BLaER1 treated with 17β-estradiol and CSF1 and Interleukin-3, amounts not matched to agents 10 nM and 100 nM (cell line): ENCODE data around the gene TAF11L4.
"Not testable (repeated sequence)": the region's sequence is repeated elsewhere in the genome, so short reads cannot be mapped to it uniquely, and the experiment has no call there.

Source experiments
- H3K27ac ChIP-seq, 11 experiments: shearing (Covaris generic); formaldehyde crosslinking; 2 replicates each; pipeline ENCODE4 v1.8.1; 2022
- H3K27me3 ChIP-seq, 11 experiments: shearing (Covaris generic); formaldehyde crosslinking; 2 replicates each; pipeline ENCODE4 v1.8.1; 2022
- H3K36me3 ChIP-seq, 11 experiments: shearing (Covaris generic); formaldehyde crosslinking; 2 replicates each; pipeline ENCODE4 v1.8.1; 2022
- H3K4me1 ChIP-seq, 10 experiments: shearing (Covaris generic); formaldehyde crosslinking; 2 replicates each; pipeline ENCODE4 v1.8.1; 2022
- H3K4me2 ChIP-seq, 11 experiments: shearing (Covaris generic); formaldehyde crosslinking; 2 replicates each; pipeline ENCODE4 v1.8.1; 2022
- H3K4me3 ChIP-seq, 10 experiments: shearing (Covaris generic); formaldehyde crosslinking; 2 replicates each; pipeline ENCODE4 v1.8.1; 2022
- H3K9ac ChIP-seq, 11 experiments: shearing (Covaris generic); formaldehyde crosslinking; 2 replicates each; pipeline ENCODE4 v1.8.1; 2022
- H3K9me3 ChIP-seq, 11 experiments: shearing (Covaris generic); formaldehyde crosslinking; replicated peaks in 1 of 11; 2 replicates each; pipeline ENCODE4 v1.8.1; 2022
- H4K20me1 ChIP-seq, 11 experiments: shearing (Covaris generic); formaldehyde crosslinking; 2 replicates each; pipeline ENCODE4 v1.8.1; 2022
- Cebpa-rat ChIP-seq, 11 experiments: shearing (Covaris generic); IDR thresholded peaks; 2 replicates each; pipeline ENCODE4 v1.8.1; 2022

TAF11L4 gene

DNA sequence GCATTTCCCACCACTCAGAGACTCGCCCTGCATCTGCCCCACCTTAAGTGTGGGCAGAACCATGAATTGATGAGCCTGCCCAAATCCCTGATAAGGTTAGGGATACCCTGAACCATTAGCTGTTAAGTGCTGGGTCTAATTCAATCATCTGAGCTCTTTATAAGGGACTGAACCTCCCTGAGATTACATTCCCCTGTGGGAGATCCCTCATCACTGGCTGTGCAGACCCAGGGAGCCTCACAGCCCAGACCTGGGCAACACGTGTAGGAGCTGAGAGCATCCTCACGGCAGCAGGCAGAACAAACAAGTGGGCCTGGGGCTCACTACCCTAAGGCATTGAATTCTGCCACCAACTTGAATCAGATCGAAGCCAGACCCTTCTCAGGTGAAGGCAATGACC is 24.2 kb upstream of the TAF11L4 start:
- no peak overlapping the region for H3K4me3 ChIP-seq
- no peaks in the 10 kb centered on the region for H4K20me1 ChIP-seq
- no peak for TF ChIP-seq Cebpa-rat (IDR thresholded peaks at IDR 0.05)
- no peaks in the 10 kb centered on the region for H3K36me3 ChIP-seq
- no peak overlapping the region for H3K9ac ChIP-seq
- no peak overlapping the region for H3K27ac ChIP-seq
- no peaks in the 10 kb centered on the region for H3K27me3 ChIP-seq
- H3K9me3 ChIP-seq: peaks cover 0 to 6% (median 4%) of the 10 kb centered on the region in 11 experiments; a peak in 5 of 22 replicates
- no peaks in the 10 kb centered on the region for H3K4me1 ChIP-seq
- no peak overlapping the region for H3K4me2 ChIP-seq

DNA sequence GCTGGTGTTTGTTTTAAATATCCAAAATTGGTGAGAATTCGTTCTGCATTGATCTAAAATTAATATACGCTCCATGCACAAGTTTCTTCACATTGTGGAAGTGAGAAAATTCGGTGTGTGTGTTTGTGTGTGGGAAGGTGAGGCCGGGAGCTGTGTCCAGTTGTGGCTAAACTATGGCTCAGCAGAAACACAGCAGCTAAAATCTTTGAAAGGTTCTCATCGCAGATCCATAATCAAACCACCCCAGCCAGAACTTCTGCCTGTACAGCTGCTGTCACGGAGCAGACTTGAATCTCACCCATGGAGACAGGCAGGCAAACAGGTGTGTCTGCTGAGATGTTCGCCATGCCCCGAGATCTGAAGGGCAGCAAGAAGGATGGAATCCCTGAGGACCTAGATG is 23.7 kb upstream of the TAF11L4 start, which contains the start of gene TAF11L2:
Gene TAF11L2 (plus strand): TSS at position 301 of the 400 bp plus-strand sequence.
- H3K9me3 ChIP-seq, H3K27ac ChIP-seq, H3K4me3 ChIP-seq, H3K4me2 ChIP-seq, H3K27me3 ChIP-seq, H3K4me1 ChIP-seq, H3K9ac ChIP-seq, H4K20me1 ChIP-seq, H3K36me3 ChIP-seq: not testable (repeated sequence)

DNA sequence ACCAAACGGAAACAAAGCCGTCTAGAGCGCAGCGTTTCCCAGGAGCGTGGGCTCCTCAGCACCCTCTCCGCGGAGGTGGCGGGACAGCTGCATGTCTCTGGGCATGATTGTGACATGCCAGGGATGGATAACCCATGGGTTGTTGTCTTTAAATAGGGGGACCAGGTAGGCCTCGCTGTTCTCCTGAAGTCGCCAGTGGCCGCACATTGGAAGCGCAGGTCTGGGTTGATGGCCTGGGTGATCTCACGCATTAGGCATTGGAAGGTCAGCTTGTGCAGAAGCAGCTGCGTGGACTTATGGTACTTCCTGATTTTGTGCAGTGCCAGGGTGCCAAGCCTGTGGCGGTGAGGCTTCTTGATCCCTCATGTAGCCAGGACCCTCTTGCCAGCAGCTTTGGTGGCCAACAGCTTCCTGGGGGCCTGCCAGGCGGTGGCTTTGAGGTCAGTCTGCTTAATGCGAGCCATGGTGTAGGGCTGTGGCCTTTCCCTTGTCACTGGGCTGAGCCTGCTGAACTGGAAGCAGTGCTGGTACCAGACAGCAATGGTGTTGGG is 9.8 kb upstream of the TAF11L4 start:
- Histone ChIP-seq H3K36me3 (no peaks in the 10 kb centered on the region), H3K9ac (no peak overlapping the region), H3K4me3 (no peak overlapping the region), H3K27me3 (no peaks in the 10 kb centered on the region), H4K20me1 (no peaks in the 10 kb centered on the region), H3K9me3 (no peaks in the 10 kb centered on the region), H3K4me1 (no peaks in the 10 kb centered on the region), H3K27ac (no peak overlapping the region), H3K4me2 (no peak overlapping the region)
- TF ChIP-seq Cebpa-rat (IDR thresholded peaks at IDR 0.05): no peak

DNA sequence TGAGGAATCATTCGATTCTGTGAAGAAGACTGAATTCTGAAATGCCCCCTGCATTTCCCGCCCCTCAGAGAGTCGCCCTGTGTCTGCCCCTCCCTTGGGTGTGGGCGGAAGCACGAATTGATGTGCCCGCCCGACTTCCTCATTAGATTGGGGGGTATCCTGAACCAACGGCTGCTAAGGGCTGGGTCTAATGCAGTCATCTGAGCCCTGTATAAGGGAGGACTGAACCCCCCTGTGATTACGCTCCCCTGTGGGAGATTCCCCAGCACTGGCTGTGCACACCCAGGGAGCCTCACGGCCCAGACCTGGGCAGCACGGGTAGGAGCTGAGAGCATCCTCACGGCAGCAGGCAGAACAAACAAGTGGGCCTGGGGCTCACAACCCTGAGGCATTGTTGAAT is 4.1 kb upstream of the TAF11L4 start:
- not testable (repeated sequence) for H3K9ac ChIP-seq, H3K27me3 ChIP-seq, H3K4me3 ChIP-seq, H4K20me1 ChIP-seq, H3K4me2 ChIP-seq, H3K9me3 ChIP-seq, H3K27ac ChIP-seq, H3K4me1 ChIP-seq, H3K36me3 ChIP-seq

DNA sequence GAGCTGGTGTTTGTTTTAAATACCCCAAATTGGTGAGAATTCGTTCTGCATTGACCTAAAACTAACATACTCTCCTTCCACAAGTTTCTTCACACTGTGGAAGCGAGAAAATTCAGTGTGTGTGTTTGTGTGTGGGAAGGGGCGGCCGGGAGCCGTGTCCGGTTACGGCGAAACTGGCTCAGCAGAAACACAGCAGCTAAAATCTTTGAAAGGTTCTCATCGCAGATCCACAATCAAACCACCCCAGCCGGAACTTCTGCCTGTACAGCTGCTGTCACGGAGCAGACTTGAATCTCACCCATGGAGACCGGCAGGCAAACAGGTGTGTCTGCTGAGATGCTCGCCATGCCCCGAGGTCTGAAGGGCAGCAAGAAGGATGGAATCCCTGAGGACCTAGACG is 3.5 kb upstream of the TAF11L4 start, which contains the start of gene TAF11L3:
Gene TAF11L3 (plus strand): TSS at position 301 of the 400 bp plus-strand sequence.
- H3K36me3 ChIP-seq, H3K27me3 ChIP-seq, H3K4me2 ChIP-seq, H3K4me3 ChIP-seq, H3K4me1 ChIP-seq, H3K9me3 ChIP-seq, H3K27ac ChIP-seq, H3K9ac ChIP-seq, H4K20me1 ChIP-seq: not testable (repeated sequence)

DNA sequence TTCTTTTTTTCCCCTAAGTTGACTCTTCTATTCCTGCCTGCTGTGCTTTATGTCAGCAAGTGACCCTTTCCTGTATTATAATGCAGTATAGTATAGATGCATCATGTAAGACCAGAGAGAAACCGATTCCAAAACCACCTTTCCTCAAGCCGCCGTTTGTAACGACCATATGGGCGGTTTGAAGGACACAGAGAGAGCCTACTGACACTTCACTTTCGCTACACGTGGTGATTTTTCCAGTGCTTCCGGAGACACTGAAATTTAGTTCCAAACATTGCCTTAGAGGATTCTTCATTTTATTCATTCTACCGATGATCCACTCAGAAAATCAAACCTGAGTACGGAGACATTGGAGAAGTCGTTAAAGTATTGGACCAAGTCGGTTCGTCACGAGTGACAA is 2.1 kb upstream of the TAF11L4 start:
- H3K9me3 ChIP-seq, H3K27me3 ChIP-seq, H3K27ac ChIP-seq, H3K36me3 ChIP-seq, H4K20me1 ChIP-seq, H3K4me3 ChIP-seq, H3K4me1 ChIP-seq, H3K4me2 ChIP-seq, H3K9ac ChIP-seq: not testable (repeated sequence)

DNA sequence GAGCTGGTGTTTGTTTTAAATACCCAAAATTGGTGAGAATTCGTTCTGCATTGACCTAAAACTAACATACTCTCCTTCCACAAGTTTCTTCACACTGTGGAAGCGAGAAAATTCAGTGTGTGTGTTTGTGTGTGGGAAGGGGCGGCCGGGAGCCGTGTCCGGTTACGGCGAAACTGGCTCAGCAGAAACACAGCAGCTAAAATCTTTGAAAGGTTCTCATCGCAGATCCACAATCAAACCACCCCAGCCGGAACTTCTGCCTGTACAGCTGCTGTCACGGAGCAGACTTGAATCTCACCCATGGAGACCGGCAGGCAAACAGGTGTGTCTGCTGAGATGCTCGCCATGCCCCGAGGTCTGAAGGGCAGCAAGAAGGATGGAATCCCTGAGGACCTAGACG is 3.3 kb downstream of the TAF11L4 start, which contains the start of gene TAF11L5:
Gene TAF11L5 (plus strand): TSS at position 301 of the 400 bp plus-strand sequence.
- H4K20me1 ChIP-seq, H3K9ac ChIP-seq: not testable (repeated sequence)

DNA sequence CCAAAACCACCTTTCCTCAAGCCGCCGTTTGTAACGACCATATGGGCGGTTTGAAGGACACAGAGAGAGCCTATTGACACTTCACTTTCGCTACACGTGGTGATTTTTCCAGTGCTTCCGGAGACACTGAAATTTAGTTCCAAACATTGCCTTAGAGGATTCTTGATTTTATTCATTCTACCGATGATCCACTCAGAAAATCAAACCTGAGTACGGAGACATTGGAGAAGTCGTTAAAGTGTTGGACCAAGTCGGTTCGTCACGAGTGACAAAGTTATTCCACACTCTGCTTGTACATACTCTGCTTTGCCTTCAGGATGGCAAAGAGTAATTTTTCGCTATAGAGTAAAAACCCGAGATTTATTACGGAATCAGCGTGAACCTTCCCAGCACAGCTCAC is 4.9 kb downstream of the TAF11L4 start:
- H3K27me3 ChIP-seq, H3K36me3 ChIP-seq, H4K20me1 ChIP-seq, H3K4me3 ChIP-seq, H3K4me1 ChIP-seq, H3K9me3 ChIP-seq, H3K27ac ChIP-seq, H3K4me2 ChIP-seq, H3K9ac ChIP-seq: not testable (repeated sequence)

More for the DNA sequence above, 3.3 kb downstream of the TAF11L4 start, which contains the start of gene TAF11L5:
- not testable (repeated sequence) for H3K4me1 ChIP-seq, H3K4me2 ChIP-seq, H3K36me3 ChIP-seq, H3K4me3 ChIP-seq, H3K27me3 ChIP-seq, H3K9me3 ChIP-seq, H3K27ac ChIP-seq

DNA sequence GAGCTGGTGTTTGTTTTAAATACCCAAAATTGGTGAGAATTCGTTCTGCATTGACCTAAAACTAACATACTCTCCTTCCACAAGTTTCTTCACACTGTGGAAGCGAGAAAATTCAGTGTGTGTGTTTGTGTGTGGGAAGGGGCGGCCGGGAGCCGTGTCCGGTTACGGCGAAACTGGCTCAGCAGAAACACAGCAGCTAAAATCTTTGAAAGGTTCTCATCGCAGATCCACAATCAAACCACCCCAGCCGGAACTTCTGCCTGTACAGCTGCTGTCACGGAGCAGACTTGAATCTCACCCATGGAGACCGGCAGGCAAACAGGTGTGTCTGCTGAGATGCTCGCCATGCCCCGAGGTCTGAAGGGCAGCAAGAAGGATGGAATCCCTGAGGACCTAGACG is 6.8 kb downstream of the TAF11L4 start, which contains the start of gene TAF11L6:
Gene TAF11L6 (plus strand): TSS at position 301 of the 400 bp plus-strand sequence.
- not testable (repeated sequence) for H3K9me3 ChIP-seq, H3K27ac ChIP-seq, H3K4me1 ChIP-seq, H3K27me3 ChIP-seq, H3K9ac ChIP-seq, H3K4me2 ChIP-seq, H4K20me1 ChIP-seq, H3K4me3 ChIP-seq, H3K36me3 ChIP-seq
